Measurements from ENCODE around the gene CASP3.
"Not testable (repeated sequence)": the region's sequence is repeated elsewhere in the genome, so short reads cannot be mapped to it uniquely, and the experiment has no call there.

The CASP3 gene

GRCh38 chr4:184655889-184656869, 6.9 kb upstream of the CASP3 start:
- Histone ChIP-seq H3K4me1 (ENCODE audit: insufficient read depth, low read length) (no peaks in the 10 kb centered on the region), H3K36me3 (ENCODE audit: insufficient read depth, low read length) (peaks cover 12% of the 10 kb centered on the region), H2AFZ (ENCODE audit: low read depth, low read length) (no peak overlapping the region), H3K4me3 (ENCODE audit: low read length) (no peak overlapping the region), H3K9me3 (ENCODE audit: low read length) (no peaks in the 10 kb centered on the region), H3K27me3 (ENCODE audit: insufficient read depth, low read length) (no peaks in the 10 kb centered on the region)

- H3K9me3 ChIP-seq (ENCODE audit: low read length) = no peaks in the 10 kb centered on the region
- H3K4me1 ChIP-seq (ENCODE audit: insufficient read depth, low read length) = peaks cover 4% of the 10 kb centered on the region
- no peaks in the 10 kb centered on the region for H3K27me3 ChIP-seq (ENCODE audit: insufficient read depth, low read length)
- H3K4me3 ChIP-seq (ENCODE audit: low read length) = no peak overlapping the region
- peaks cover 3% of the 10 kb centered on the region for H3K36me3 ChIP-seq (ENCODE audit: insufficient read depth, low read length)
- no peak overlapping the region for H2AFZ ChIP-seq (ENCODE audit: low read depth, low read length)
These were observed 4.4 kb upstream of the CASP3 start for GRCh38 chr4:184653650-184654049.

- H3K27me3 ChIP-seq (ENCODE audit: insufficient read depth, low read length); H3K4me3 ChIP-seq (ENCODE audit: low read length); H3K36me3 ChIP-seq (ENCODE audit: insufficient read depth, low read length); H3K9me3 ChIP-seq (ENCODE audit: low read length); H2AFZ ChIP-seq (ENCODE audit: low read depth, low read length): not testable (repeated sequence)
- peaks cover 11% of the 10 kb centered on the region for H3K4me1 ChIP-seq (ENCODE audit: insufficient read depth, low read length)
These were observed 3.4 kb upstream of the CASP3 start for GRCh38 chr4:184652681-184653080.

GRCh38 chr4:184651899-184652298, 2.7 kb upstream of the CASP3 start:
- Histone ChIP-seq H3K9me3 (ENCODE audit: low read length) (no peaks in the 10 kb centered on the region), H3K4me3 (ENCODE audit: low read length) (no peak overlapping the region), H3K27me3 (ENCODE audit: insufficient read depth, low read length) (no peaks in the 10 kb centered on the region)

GRCh38 chr4:184649971-184650855, 966 bp upstream of the CASP3 start:
- Histone ChIP-seq H2AFZ (ENCODE audit: low read depth, low read length) (peak overlapping the region; percentile 50), H3K27me3 (ENCODE audit: insufficient read depth, low read length) (no peaks in the 10 kb centered on the region), H3K9me3 (ENCODE audit: low read length) (no peaks in the 10 kb centered on the region), H3K4me1 (ENCODE audit: insufficient read depth, low read length) (peaks cover 26% of the 10 kb centered on the region), H3K36me3 (ENCODE audit: insufficient read depth, low read length) (peaks cover 5% of the 10 kb centered on the region), H3K4me3 (ENCODE audit: low read length) (peak overlapping the region; percentile 88)

More at GRCh38 chr4:184651899-184652298, 2.7 kb upstream of the CASP3 start:
- peaks cover 18% of the 10 kb centered on the region for H3K4me1 ChIP-seq (ENCODE audit: insufficient read depth, low read length)
- no peak overlapping the region for H2AFZ ChIP-seq (ENCODE audit: low read depth, low read length)
- H3K36me3 ChIP-seq (ENCODE audit: insufficient read depth, low read length) = peaks cover 3% of the 10 kb centered on the region

GRCh38 chr4:184648313-184649025, 778 bp downstream of the CASP3 start:
- Histone ChIP-seq H3K4me3 (ENCODE audit: low read length) (peak overlapping the region; percentile 83), H3K9me3 (ENCODE audit: low read length) (no peaks in the 10 kb centered on the region), H2AFZ (ENCODE audit: low read depth, low read length) (peak overlapping the region; percentile 66), H3K27me3 (ENCODE audit: insufficient read depth, low read length) (no peaks in the 10 kb centered on the region), H3K36me3 (ENCODE audit: insufficient read depth, low read length) (peaks cover 2% of the 10 kb centered on the region), H3K4me1 (ENCODE audit: insufficient read depth, low read length) (peaks cover 30% of the 10 kb centered on the region)

- H3K36me3 ChIP-seq (ENCODE audit: insufficient read depth, low read length) = peaks cover 2% of the 10 kb centered on the region
- no peaks in the 10 kb centered on the region for H3K9me3 ChIP-seq (ENCODE audit: low read length)
- peaks cover 32% of the 10 kb centered on the region for H3K4me1 ChIP-seq (ENCODE audit: insufficient read depth, low read length)
- H3K27me3 ChIP-seq (ENCODE audit: insufficient read depth, low read length) = no peaks in the 10 kb centered on the region
- peak overlapping the region; percentile 66 for H2AFZ ChIP-seq (ENCODE audit: low read depth, low read length)
- peak overlapping the region; percentile 83 for H3K4me3 ChIP-seq (ENCODE audit: low read length)
These were observed 1.3 kb downstream of the CASP3 start for GRCh38 chr4:184648054-184648312.

- H3K4me1 ChIP-seq (ENCODE audit: insufficient read depth, low read length) = peaks cover 32% of the 10 kb centered on the region
- no peak overlapping the region for H2AFZ ChIP-seq (ENCODE audit: low read depth, low read length)
- no peaks in the 10 kb centered on the region for H3K9me3 ChIP-seq (ENCODE audit: low read length)
- H3K27me3 ChIP-seq (ENCODE audit: insufficient read depth, low read length) = no peaks in the 10 kb centered on the region
- H3K4me3 ChIP-seq (ENCODE audit: low read length) = peak overlapping the region; percentile 83
- peaks cover 2% of the 10 kb centered on the region for H3K36me3 ChIP-seq (ENCODE audit: insufficient read depth, low read length)
These were observed 1.8 kb downstream of the CASP3 start for GRCh38 chr4:184647266-184648053.

GRCh38 chr4:184645904-184646610, 3.2 kb downstream of the CASP3 start:
- H3K4me3 ChIP-seq (ENCODE audit: low read length) = no peak overlapping the region
- no peaks in the 10 kb centered on the region for H3K27me3 ChIP-seq (ENCODE audit: insufficient read depth, low read length)
- peaks cover 2% of the 10 kb centered on the region for H3K36me3 ChIP-seq (ENCODE audit: insufficient read depth, low read length)
- H2AFZ ChIP-seq (ENCODE audit: low read depth, low read length) = no peak overlapping the region
- peaks cover 32% of the 10 kb centered on the region for H3K4me1 ChIP-seq (ENCODE audit: insufficient read depth, low read length)
- no peaks in the 10 kb centered on the region for H3K9me3 ChIP-seq (ENCODE audit: low read length)

- Histone ChIP-seq H2AFZ (ENCODE audit: low read depth, low read length) (no peak overlapping the region), H3K36me3 (ENCODE audit: insufficient read depth, low read length) (peaks cover 2% of the 10 kb centered on the region), H3K4me3 (ENCODE audit: low read length) (no peak overlapping the region), H3K27me3 (ENCODE audit: insufficient read depth, low read length) (no peaks in the 10 kb centered on the region), H3K9me3 (ENCODE audit: low read length) (no peaks in the 10 kb centered on the region), H3K4me1 (ENCODE audit: insufficient read depth, low read length) (peaks cover 28% of the 10 kb centered on the region)
These were observed 4.5 kb downstream of the CASP3 start for GRCh38 chr4:184644553-184645307.

- Histone ChIP-seq H3K27me3 (ENCODE audit: insufficient read depth, low read length) (no peaks in the 10 kb centered on the region), H2AFZ (ENCODE audit: low read depth, low read length) (no peak overlapping the region), H3K4me1 (ENCODE audit: insufficient read depth, low read length) (peaks cover 28% of the 10 kb centered on the region), H3K36me3 (ENCODE audit: insufficient read depth, low read length) (peaks cover 2% of the 10 kb centered on the region), H3K9me3 (ENCODE audit: low read length) (no peaks in the 10 kb centered on the region), H3K4me3 (ENCODE audit: low read length) (no peak overlapping the region)
These were observed 5.5 kb downstream of the CASP3 start for GRCh38 chr4:184643731-184644130.

Data from neuron (in vitro differentiated cells).